ENCODE measurements around the gene PDF.

DNA sequence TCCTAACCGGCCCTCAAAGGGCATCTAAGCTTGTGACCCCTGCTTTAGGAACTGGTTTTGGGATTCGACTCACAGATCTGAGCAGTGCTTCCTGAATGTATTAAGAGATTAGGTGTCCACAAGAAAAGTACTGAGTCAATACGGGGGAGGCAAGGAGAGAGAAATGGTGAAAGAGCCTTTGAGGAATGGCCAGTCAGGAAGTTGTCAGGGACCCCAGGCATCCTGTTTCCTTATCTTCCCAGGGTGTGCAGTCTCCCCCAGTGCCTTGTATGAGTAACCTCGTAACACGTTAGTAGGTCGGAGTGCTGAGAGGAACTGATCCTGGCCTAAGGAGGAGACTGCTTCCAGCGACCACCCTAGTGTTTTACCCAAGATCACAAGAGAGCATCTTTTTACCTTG is 37.6 kb upstream of the PDF start:
- TF ChIP-seq ZNF558 (CRISPR knock-in tag; IDR thresholded peaks at IDR 0.05; ENCODE audit: borderline replicate concordance) (no peak), ATRX (CRISPR knock-in tag; IDR thresholded peaks at IDR 0.05; ENCODE audit: borderline replicate concordance) (no peak), ZBTB20 (CRISPR knock-in tag; IDR thresholded peaks at IDR 0.05; ENCODE audit: borderline replicate concordance, low read depth) (no peak), TP53 (CRISPR knock-in tag; conservative IDR thresholded peaks at IDR 0.05) (no peak), CC2D1A (CRISPR knock-in tag; IDR thresholded peaks at IDR 0.05) (no peak), NR3C1 (CRISPR knock-in tag; IDR thresholded peaks at IDR 0.05) (no peak), FIP1L1 (IDR thresholded peaks at IDR 0.05; ENCODE audit: borderline replicate concordance, insufficient read depth, low read depth, low read length) (no peak), ZNF33A (CRISPR knock-in tag; IDR thresholded peaks at IDR 0.05; ENCODE audit: borderline replicate concordance) (no peak), ZNF879 (CRISPR knock-in tag; IDR thresholded peaks at IDR 0.05) (no peak), RAD21 (CRISPR knock-in tag; IDR thresholded peaks at IDR 0.05) (no peak)
- TF ChIP-seq, protein P1, sequence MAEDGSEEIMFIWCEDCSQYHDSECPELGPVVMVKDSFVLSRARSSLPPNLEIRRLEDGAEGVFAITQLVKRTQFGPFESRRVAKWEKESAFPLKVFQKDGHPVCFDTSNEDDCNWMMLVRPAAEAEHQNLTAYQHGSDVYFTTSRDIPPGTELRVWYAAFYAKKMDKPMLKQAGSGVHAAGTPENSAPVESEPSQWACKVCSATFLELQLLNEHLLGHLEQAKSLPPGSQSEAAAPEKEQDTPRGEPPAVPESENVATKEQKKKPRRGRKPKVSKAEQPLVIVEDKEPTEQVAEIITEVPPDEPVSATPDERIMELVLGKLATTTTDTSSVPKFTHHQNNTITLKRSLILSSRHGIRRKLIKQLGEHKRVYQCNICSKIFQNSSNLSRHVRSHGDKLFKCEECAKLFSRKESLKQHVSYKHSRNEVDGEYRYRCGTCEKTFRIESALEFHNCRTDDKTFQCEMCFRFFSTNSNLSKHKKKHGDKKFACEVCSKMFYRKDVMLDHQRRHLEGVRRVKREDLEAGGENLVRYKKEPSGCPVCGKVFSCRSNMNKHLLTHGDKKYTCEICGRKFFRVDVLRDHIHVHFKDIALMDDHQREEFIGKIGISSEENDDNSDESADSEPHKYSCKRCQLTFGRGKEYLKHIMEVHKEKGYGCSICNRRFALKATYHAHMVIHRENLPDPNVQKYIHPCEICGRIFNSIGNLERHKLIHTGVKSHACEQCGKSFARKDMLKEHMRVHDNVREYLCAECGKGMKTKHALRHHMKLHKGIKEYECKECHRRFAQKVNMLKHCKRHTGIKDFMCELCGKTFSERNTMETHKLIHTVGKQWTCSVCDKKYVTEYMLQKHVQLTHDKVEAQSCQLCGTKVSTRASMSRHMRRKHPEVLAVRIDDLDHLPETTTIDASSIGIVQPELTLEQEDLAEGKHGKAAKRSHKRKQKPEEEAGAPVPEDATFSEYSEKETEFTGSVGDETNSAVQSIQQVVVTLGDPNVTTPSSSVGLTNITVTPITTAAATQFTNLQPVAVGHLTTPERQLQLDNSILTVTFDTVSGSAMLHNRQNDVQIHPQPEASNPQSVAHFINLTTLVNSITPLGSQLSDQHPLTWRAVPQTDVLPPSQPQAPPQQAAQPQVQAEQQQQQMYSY (CRISPR knock-in tag; IDR thresholded peaks at IDR 0.05): no peak
- TF ChIP-seq, protein P2, sequence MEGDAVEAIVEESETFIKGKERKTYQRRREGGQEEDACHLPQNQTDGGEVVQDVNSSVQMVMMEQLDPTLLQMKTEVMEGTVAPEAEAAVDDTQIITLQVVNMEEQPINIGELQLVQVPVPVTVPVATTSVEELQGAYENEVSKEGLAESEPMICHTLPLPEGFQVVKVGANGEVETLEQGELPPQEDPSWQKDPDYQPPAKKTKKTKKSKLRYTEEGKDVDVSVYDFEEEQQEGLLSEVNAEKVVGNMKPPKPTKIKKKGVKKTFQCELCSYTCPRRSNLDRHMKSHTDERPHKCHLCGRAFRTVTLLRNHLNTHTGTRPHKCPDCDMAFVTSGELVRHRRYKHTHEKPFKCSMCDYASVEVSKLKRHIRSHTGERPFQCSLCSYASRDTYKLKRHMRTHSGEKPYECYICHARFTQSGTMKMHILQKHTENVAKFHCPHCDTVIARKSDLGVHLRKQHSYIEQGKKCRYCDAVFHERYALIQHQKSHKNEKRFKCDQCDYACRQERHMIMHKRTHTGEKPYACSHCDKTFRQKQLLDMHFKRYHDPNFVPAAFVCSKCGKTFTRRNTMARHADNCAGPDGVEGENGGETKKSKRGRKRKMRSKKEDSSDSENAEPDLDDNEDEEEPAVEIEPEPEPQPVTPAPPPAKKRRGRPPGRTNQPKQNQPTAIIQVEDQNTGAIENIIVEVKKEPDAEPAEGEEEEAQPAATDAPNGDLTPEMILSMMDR (CRISPR knock-in tag; IDR thresholded peaks at IDR 0.05): no peak
